Activated T-helper 1 cell treated with anti-CD3 and anti-CD28 coated beads, Interleukin-2, amount 50 U/mL, for 16 hours (primary cell): ENCODE results near the gene SFTPB.
"Not testable (repeated sequence)": the region's sequence is repeated elsewhere in the genome, so short reads cannot be mapped to it uniquely, and the experiment has no call there.

Source experiments
- DNase-seq, 2 donors: peaks; one replicate each; pipeline ENCODE4 v3.0.0-alpha.2; 2020; ENCODE audit warnings: low read depth in 1 of 2, low spot score in 1 of 2

Gene SFTPB

DNA sequence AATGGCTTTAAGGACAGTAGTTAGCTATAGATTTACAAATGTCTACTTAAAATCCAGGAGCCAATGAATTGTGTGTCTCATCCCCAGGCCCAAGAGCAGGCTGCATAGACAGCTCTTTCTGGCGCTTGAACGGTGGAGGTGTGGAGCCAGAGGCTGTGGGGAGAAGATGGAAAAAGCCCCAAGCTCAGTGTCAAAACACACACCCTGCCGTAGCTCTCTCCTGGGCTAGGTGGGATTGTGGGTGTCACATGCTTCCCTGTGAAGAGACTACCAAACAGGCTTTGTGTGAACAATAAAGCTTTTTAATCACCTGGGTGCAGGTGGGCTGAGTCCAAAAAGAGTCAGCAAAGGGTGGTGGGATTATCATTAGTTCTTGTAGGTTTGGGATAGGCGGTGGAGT, 10.6 kb downstream of the SFTPB start:
- DNase-seq = not testable (repeated sequence)

DNA sequence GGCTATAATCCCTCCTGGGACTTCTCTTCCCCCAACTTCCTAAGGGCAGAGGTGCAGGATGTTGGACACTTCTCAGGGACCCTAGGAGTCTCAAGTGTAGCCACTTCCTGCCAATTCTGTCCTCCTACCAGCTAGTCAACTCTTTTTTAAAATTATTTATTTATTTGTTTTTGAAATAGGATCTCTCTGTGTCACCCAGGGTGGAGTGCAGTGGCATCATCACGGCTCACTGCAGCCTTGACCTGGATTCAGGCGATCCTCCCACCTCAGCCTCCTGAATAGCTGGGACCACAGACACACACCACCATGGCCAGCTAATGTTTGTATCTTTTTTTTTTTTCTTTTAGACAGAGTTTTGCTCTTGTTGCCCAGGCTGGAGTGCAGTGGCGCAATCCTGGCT, 11.5 kb downstream of the SFTPB start:
- DNase-seq = no peak

DNA sequence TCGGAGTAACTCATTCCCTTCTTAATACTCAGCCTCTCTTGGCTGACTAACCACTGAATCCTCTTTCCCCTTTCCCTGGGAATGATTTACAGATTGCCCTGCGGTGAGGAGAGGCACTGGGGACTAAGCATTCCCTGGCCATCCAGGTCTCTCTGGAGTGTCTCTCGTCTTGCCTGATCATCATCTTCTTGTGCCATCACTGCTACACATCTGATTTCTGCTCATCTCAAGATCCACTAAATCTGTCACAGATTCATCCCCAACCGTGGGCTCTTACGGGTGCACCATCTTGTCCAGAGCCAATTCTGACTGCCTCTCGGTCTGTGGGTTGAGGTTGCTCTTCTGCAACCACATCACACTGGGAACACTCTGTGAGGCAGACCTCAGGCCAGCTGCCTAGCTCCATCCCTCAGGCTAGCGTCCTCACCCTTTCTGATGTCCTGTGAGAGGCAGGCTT, 12.0 kb downstream of the SFTPB start:
- no peak for DNase-seq

DNA sequence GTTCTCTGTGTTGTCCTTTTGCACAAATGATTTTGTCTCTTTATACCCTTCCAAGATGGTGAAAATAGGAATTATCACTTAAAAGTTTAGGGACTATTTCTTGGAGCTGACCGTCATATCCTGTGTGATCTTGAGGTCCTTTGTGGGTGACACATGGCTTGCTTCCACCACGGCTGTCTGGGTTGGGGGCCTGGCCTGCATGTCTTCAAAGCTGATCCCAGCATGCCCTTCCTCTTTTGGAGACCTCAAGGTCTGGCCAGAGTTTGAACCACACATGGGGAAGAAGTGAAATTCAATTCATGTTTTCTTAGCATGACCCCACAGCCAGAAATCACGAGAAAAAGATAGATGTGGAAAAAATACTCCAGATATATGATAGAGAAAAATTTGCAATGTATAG, 14.0 kb downstream of the SFTPB start:
- no peak for DNase-seq

DNA sequence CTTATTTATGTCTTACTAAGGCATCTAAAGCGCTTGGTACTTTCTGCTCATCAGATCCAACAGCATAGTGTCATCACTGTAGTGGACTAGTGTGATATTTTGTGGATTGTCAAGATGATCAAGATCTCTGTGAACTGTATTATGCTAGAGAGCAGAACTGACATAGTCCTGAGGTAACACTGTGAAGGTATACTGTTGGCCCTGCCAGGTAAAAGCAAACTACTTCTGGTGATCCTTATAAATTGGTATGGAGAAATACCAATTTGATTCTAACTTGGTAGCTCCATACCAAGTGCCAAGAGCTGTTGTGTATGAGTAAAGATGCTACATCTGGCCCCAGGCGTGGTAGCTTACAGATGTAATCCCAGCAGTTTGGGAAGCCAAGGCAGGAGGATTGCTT, 15.9 kb downstream of the SFTPB start:
- DNase-seq = no peak

DNA sequence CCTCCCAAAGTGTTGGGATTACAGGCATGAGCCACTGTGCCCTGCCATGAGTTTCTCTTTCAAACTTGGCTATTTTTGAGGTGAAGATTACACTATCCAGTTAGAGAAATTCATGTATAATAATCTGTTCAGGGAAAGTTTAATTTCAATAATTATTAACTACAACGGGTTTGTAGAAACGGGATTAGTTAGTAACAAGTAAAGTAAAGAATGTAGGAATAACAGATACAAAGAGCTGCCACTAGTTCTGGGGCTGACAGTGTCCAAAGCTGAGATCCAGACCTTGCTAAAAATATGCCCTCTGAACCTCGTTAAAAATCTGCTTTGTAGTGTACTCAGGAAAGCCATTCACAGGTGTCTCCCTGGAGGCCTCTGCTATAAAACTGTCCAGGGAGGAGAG, 16.9 kb downstream of the SFTPB start:
- DNase-seq = no peak

DNA sequence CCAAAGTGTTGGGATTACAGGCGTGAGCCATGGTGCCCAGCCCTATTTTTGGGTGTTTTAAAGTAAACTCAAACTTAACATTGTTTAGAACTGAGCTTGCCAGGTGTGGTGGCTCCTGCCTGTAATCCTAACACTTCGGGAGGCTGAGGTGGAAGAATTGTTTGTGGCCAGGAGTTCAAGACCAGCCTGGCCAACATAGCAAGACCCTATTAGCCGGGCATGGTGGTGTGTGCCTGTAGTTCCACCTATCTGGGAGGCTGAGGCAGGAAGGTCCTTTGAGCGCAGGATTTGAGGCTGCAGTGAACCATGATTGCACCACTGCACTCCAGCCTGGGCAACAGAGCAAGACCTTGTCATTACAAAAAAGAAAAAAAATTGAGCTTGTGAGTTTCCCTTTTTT, 17.5 kb downstream of the SFTPB start:
- DNase-seq = no peak

DNA sequence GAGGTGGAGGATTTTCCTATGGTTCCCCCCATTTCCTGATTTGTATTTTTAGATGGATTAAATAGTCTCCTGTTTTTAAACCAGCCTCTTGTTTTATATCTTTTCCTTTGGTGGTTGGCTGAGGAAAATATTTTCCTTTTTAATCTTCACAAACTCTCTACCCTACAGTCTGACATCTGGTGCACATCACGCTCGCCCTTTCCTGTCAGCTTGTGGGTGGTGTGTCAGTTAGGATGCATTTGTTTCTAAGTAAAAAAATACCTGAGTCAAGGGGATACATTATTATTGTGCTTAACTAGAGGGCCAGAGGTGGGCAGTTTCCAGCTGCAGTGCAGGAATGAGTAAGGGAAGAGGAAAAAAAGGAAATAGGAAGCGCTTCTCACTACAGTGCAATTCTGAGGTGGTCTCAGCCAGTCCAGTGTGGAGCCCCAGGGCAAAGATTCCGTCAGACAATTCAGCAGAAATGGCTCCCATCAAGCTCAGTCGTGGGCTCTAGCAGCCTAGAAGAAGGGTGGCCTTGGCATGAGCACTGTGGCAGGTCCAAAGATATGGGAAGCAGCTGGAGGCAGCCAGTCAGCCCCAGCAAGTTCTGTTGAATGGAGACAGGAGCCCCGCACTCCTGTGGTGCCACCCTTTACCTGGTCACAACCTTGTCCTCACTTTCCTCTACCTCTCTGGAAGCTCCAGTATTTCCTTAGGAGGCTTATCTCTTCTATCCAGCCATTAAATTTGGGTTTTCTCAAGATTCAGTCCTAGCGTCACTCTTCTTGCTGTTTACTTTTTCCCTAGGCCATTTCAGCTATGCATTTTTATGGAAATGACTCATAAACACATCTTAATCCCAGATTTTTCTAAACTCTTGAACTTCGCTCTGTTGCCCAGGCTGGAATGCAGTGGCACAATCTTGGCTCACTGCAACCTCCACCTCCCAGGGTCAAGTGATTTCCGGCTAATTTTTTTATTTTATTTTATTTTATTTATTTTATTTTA, 18.5 kb downstream of the SFTPB start:
- no peak for DNase-seq

DNA sequence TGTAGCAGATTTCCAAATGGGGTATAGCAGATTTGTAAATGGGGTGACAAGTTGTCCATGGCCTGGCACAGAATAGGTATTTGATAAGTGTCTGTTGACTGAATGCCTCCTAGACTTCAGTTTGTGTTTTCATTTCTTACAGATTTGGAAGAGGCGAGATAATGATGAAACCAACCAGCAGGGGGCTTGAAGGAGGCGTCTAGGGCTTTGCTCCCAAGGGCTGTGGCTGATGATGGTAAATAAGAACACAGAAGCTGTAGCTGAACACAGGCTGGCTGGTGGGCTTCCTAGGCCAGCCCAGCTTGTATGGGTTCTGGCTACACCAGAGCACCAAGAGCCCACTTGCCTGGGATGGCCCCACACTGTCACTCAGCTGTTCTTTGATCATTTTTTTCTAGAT, 19.4 kb downstream of the SFTPB start:
- no peak for DNase-seq

DNA sequence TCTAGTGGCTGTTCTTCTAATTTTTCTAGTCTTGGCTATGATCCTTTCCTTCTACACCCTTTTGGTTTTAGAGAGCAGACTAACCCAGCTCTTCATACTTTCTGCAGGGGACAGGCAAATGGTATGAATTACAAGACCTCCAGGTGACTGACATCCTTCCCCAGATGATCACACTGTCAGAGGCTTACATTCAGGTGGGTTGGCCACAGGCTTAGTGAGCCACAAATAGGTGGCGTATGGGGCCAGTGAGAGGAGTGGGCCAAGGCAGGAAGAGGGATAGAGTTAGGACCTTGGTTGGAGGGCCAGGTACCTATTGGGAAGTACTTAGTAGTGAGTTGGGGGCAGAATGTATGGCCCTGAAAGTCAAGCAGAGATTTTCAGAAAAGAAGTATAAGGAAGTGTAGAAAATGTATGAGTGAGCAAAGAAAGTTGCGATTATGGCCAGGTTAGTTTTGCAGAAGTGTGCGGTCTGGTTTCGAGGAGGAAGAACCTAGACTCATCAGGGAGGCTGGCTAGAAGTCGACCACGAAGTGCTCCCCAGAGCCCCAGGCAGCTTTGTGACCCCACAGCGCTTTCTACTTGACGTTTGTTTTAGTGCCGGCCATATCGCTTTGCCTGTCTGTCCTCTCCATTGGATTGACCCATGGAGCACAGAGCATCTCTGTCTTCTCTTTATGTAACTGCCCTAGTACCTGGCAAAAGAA, 20.0 kb downstream of the SFTPB start:
- DNase-seq = no peak

DNA sequence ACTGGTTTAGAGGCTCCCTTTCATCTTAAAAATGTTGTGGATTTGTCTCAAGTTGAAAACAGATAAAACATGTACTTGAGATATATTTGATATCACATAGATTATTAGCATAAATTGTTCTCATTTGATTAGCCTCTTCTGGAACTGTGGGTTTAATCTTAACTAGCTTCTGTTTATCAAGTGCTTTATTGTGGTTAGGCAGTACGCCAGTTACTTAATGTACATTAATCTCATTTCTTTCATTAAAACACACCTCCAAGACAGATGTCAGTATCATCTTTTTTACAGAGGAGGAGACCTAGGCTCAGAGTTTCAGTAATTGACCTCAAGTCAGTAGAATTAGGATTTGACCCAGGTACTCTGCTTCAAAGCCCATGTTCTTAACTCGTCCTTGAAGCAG, 21.8 kb downstream of the SFTPB start:
- no peak for DNase-seq

DNA sequence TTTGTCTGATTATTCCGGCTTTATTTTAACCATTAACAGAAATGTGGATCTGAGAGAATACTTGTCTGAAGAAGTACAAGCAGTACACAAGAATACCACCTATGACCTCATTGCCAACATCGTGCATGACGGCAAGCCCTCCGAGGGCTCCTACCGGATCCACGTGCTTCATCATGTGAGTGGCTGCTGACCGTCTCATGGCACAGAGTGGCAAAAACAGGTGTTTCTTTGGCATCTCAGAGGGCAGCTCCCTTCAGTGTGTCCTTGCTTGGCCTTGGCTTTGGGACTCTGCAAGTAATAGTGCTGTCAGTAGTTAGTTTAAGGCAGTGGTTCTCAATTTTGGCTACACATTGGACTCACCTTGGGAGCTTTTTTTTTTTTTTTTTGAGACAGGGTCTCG, 23.1 kb downstream of the SFTPB start:
- no peak for DNase-seq

DNA sequence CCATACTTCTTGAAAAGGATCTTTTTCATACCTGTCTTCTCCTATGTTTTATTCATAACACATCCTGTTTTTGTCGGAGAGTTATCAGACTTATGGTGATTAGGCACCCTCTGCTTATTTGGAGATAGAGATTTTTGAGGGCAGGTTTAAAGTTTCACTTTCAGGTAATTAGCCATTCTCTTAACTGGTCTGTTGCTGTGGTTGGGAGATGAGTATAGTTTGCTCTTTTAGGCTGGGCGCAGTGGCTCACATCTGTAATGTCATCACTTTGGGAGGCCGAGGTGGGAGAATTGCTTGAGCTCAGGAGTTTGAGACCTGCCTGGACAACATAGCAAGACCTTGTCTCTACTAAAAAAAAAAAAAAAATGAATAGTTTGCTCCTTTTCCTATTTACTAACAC, 25.3 kb downstream of the SFTPB start:
- no peak for DNase-seq

DNA sequence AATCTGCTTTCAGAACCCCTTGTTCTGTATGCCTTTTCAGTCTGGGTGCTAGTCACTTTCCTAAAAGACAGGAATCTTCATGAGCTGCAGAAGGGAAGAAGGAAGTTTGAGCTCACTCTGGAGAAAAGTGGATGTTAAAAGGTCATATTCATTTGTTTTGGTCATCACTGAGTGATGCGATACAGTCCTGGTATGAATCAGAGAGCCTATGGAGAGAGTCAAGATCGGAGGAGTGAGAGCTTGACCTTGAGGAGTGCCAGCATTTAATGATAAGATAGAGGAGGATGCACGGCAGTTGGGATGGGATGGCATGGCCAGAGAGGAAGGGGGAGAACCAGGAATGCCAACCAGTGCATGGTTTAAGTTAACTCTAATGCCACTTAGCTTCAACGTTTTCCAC, 32.4 kb downstream of the SFTPB start:
- no peak for DNase-seq

DNA sequence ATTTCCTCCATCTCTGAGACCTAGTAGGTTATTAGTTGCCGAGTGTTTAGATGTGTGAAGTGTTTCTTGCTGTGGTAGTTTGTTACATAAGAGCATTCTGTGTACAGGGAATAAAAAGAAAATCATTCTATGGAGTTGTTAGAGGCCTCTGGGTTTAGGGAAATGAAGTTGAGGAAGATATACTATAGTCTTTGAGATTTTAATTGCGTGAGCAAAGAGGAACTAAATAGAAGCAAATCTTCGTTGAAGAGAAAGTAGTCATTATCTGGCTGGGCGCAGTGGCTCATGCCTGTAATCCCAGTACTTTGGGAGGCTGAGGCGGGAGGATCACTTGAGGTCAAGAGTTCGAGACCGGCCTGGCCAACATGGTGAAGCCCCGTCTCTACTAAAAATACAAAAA, 33.0 kb downstream of the SFTPB start:
- DNase-seq = no peak

DNA sequence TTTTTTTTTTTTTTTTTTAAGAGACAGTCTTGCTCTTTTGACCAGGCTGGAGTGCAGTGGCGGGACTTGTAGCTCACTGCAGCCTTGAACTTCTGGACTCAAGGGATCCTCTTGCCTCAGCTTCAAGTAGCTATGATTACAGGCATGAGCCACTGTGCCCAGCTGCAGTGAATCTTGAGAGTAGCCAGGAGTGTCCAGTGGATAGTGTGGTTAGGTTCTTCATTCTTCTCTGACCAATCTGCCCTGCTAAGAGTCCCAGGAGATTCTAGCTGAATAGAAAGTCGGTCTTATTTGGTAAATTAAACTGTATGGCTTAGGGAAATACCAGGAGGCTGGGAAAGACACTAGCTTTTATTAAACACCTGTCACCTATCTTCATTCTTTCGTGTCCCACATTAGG, 36.7 kb downstream of the SFTPB start:
- DNase-seq = no peak

DNA sequence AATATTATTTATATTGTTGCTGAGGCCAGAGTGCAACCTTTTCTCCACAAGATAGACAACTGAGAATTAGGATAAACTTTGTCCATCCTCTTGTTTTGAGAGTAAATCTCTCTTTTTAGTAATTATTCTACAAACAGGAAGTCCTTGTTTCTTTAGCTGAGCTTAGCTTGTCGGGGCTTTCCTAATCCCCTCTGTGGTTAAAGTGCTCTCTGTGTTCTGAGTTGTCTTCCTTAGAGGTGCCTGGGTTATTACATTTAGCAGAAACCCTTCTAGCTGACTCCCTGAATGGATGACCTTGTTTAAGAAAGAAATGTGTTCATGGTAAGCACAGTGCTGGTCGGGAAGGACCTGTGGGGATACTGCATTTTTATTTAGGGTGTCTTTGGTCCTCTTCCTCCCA, 39.3 kb downstream of the SFTPB start:
- no peak for DNase-seq

DNA sequence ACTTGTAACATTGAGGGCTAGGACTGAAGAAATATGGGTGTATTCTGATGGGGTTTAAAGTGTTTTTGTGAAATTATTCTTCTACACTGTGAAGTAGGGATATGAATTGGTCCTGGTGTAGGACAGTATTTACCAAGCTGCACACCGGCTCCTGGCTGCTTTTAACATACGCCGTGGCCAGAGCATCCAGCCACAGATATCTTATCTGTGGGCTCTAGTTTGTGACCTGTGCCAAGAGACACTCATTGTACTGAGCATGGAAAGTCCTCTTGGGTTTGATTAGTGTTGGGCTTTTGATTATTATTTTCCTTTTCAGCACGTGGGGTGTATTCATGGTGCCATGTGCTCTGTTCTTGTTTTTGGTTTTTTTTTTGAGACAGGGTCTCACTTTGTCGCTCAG, 44.0 kb downstream of the SFTPB start:
- DNase-seq = no peak

DNA sequence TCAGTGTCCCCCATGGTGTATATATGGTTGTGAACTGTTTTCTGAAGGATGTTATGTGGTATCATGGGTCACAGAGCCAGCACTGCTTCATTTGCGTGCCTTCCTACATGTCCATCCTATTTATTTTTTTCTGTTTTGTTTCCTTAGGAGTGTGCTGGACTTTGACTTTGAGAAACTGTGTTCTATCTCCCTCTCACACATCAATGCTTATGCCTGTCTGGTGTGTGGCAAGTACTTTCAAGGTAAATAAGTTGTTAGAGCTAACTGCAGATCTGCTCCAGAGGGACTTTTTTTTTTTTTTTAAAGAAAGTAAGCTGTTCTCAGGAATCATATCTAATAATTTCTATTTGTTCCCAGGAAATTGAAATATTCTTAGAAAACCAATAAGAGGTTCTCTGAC, 46.7 kb downstream of the SFTPB start:
- DNase-seq = no peak

DNA sequence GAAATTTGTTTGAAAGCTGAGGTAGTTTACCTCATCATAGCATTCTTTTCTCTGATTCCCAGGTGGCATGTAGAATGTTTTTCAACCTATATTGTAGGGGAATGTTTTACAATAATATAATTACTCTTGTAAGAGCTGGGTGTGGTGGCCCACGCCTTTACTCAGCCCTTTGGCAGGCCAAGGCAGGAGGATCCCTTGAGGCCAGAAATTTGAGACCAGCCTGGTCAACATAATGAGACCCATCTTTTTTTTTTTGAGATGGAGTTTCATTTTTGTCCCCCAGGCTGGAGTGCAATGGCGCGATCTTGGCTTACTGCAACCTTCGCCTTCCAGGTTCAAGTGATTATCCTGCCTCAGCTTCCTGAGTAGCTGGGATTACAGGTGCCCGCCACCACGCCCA, 48.4 kb downstream of the SFTPB start:
- no peak for DNase-seq

DNA sequence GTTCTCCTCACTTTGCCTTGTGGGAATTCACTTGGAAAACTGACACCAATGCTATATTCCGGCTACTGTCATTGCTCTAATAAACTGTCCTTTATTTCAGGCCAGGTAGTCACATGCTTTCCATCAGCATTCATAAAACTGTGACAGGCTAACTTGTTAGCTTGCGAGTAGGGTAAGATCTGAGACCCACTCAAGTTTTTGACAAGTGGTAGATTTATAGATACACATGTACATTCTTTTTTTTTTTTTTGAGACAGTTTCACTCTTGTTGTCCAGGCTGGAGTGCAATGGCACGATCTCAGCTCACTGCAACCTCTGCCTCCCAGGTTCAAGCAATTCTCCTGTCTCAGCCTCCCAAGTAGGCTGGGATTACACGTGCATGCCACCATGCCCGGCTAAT, 50.3 kb downstream of the SFTPB start:
- DNase-seq = not testable (repeated sequence)

DNA sequence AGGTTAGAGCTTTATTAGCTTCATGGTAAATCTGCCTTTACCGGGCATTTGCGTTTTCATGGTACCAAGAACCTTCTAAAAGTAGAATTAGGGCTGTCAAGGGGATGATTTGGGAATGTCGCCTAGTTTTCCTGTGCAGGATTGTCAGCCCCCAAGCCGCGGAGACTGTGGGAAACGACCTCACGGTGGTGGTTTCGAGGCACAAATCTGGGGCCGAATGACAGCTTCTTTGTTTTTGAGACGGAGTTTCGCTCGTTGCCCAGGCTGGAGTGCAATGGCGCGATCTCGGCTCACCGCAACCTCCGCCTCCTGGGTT, 52.6 kb downstream of the SFTPB start:
- no peak for DNase-seq

DNA sequence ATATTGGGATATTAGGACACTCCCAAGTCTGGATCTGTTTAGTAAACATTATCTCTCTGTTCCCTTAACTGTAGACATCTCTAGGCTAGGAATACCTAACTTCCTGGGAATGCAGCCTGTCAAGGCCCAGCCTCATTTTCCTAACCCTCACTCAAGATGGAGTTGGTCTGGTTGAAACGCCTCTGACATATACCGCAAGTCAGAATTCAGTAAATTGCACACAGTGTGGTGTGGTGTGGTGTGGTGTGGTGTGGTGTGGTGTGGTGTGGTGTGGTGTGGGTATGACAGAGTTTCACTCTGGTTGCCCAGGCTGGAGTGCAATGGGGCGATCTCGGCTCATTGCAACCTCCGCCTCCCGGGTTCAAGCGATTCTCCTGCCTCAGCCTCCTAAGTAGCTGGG, 53.2 kb downstream of the SFTPB start:
- DNase-seq = not testable (repeated sequence)
